Measurements from ENCODE around the gene LCP1.

DNA sequence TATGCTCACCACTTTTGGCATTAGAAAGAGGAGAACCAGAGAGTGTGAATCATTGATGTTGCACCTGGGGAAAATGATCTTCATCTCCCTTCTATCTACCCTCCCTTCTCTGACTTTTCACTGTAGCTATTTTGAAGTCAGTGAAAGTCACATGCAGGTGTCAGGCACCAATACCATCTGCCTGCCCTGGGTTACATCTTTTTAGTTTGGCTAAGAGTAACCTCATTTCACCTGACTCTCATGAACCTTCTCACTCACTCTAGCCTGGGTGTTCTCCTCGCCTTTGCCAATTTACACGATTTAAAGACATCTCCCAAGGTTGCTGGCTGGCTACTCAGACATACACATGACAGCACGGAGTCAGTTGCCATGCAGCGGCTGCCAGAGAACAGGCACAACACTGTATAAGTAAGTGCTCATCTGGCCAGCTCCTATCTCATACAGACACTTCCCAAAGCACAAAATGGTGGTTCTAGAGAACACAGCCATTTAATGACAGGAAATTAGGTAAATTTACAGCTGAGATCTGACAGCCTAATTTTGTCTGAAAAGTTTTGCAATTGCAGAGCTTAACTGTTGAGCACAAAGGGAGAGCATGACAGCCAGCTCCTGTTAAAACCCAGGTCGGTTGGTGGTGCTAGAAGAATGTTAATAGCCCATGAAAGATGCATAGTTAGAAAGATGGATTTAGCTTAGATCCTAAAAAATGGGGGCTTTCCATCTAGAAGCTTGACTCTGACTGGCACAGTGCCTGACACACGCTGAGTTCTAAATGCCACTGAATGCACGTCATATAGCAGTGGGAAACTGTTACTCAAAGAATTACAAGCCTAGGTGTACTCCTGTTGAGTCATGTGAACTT is 32.5 kb downstream of the LCP1 start:
- TF ChIP-seq POLR2AphosphoS5 (IDR thresholded peaks at IDR 0.05; ENCODE audit: borderline replicate concordance, low read depth, low read length), result no peak
- no peak for TF ChIP-seq EZH2 (IDR thresholded peaks at IDR 0.05)
- no peak for TF ChIP-seq FOXP2 (optimal IDR thresholded peaks at IDR 0.05; ENCODE audit: control extremely low read depth, extremely low read length, insufficient read depth)
